Stimulated activated CD8-positive, alpha-beta memory T cell treated with anti-CD3 and anti-CD28 coated beads, Interleukin-15, amount 100 ng/mL, for 48 hours (primary cell): ENCODE results near the gene SLC7A10.
"Not testable (repeated sequence)": the region's sequence is repeated elsewhere in the genome, so short reads cannot be mapped to it uniquely, and the experiment has no call there.

ENCODE experiments used
- DNase-seq, 2 donors: peaks; one replicate each; pipeline ENCODE4 v3.0.0-alpha.2; 2020; ENCODE audit warnings: low read depth in 2 of 2

Gene SLC7A10

DNA sequence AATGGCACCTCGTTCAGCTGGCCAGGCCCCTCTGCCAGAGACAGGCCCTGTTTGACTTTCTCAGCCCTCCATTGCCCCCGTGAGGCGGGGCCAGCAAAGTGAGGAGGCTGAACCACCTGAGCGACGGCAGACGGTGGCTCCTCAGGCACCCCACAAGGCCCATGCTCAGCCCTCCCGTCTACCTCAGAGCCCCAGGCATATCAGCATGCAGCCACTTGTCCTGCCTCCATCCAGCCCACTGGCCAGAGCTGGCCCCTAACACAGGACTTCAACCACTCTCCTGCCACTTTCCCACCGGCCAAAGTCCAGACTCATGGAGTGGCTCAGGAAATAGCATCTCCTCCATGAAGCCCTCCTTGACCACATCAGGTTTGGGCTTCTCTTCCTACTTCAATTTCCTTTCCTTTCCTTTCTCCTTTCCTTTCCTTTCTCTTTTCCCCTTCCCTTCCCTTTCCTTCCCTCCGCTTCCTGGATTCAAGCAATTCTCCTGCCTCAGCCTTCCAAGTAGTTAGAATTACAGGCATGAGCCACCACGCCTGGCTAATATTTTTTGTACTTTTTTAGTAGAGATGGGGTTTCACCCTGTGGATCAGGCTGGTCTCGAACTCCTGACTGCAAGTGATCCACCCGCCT is 9.3 kb downstream of the SLC7A10 start:
- DNase-seq = no peak

DNA sequence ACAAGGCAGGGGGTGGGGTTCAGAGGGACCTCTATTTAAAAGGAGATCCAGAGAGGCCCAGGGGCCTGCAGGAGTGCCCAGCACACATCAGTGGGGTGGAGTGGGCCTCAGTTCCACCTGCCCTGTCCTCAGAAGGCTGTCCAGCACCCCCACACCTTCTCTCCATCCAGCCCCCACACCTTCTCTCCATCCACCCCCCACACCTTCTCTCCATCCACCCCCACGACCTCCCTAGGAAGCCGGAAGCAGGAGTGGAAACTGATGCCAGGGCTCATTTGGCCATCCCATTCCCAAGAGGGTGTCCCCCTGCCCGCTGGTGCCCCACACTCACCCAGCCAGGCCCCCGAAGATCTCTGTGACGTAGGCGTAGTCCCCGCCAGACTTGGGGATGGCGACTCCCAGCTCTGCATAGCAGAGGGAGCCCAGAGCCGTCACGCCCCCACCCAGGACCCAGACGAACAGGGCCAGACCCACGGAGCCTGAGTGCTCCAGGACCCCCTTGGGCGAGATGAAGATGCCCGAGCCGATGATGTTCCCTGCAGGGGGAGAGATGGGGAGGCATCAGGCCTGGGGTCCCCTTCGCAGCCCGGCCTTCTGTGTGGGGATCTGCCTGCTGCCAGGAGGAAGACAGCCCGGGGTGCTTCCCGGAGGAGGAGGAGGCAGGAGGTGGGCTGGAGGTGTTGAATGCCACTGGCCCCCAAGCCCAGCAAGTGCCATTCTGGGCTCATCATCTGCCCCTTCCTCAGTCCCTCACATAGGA is 10.0 kb downstream of the SLC7A10 start:
- no peak for DNase-seq

DNA sequence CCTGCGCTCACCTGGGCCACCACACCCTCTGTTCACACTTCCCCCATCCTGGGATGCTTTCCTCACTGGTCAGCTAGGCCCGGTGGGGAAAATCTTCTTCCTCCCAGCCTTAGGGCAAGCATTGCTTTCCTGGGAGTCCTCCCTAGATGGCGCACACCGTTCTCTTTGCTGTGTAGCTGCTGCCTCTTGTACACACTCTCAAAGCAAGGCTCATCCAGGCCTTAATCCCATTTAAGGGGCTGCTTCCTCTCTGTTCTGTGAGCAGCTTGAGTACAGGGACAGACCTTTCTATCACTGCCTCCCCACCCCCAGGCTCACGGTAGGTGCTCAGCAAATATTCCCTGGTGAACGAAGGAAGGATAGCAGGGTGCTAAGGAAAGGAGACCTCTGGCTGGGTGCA is 11.1 kb downstream of the SLC7A10 start:
- no peak for DNase-seq

DNA sequence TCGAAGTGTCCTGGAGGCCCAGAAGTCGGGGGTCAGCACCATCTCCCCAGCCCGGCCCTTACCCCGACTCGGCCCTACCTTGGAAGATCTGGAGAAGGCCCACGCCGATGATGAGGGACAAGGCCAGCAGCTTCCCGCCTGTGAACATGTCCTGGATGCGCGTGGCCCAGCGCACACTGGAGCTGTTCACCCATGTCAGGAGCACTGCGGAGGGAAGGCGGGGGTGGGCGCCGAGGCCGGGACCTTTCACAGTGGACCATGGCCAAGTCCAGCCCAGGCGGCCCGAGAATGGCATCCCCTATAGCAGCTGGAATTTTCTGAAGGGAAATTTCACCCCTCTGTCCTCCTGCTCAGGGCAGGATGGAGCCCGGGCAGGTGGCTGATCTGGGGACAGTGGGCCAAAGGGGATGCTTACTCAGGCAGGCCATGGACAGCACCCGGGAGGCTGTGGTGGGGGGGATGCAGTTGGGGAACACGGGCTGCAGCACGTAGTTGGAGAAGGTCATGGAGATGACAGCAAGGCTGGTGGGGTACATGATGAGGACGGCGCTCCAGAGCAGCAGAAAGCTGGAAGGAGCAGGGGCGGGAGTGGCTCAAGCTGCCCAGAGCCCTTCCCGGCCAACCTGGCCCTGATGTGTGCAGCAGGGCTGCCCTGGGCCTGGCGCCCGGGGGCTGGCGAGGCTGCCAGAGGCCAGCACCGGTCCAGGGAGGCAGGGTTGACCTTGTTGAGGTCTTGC is 13.0 kb downstream of the SLC7A10 start:
- DNase-seq = no peak

DNA sequence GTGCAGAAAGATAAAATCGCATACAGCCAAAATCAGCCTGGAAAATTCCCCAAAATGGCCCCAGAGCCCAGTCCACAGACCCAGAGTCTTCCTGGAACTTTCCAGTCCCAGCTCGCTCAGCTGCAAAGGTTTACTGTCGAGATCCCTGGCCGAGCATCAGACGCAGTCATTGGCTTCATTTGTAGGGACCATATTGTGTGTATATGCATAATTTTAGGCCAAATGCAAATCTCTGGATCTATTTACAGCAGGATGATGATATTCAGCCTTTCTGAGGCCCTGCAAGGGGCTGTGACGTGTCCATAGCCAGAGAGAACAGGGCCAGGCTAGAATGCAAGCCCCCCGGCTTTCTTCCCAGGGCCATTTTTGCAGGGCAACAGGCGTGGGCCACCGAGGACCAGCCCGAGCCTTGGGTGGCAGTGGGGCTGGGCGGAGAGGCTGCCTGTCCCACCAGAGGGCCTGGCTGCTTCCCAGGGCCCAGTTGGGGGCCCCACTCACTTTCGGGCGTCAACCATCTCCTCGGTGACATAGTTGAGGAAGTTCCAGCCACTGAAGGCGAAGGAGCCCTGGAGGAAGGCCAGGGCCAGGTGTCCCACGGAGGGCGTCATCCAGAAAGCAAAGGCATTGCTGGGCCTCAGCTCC is 13.7 kb downstream of the SLC7A10 start:
- DNase-seq = no peak

DNA sequence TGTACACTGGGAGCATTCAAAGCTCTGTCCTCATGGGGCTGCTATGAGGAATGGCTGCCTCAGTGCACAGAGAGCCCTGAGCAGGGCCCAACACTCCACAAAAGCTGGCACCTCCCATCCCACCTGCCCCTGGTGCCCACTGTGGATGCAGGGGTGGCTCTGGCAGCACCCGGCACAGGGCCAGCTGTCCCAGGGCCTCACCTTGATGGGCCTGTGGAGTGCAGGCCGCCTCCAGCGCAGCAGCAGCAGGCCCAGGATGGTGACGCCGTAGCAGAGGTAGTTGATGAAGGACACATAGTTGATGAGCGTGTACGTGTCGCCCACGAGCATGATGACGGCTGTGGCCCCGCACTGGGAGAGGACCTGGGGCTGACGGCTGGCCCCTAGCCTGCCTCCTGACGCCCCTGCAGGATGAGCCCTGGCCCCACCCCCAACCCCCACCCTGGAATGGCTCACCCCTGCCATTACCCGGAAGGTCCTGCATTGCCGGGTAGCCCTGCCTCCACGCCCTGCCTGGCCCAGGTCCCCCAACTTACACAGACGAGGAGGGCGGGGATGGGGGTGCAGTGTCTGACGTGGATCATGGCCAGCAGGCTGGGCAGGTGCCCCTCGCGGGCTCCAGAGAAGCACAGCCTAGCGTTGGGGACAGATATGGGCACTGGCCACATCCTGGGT is 15.2 kb downstream of the SLC7A10 start:
- DNase-seq = no peak

DNA sequence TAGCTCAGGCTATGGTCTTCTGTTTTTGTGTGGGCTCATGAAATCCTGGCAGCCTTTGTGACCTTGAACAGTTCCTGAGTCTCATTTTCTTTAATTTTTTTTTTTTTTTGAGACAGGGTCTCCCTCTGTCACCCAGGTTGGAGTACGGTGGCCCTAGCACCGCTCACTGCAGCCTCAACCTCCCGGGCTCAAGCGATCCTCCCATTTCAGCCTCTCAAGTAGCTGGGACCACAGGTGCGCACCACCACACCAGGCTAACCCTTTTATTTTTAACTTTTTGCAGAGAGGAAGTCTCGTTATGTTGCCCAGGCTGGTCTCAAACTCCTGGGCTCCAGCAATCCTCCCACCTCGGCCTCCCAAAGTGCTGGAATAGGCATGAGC is 15.8 kb downstream of the SLC7A10 start:
- DNase-seq = not testable (repeated sequence)

DNA sequence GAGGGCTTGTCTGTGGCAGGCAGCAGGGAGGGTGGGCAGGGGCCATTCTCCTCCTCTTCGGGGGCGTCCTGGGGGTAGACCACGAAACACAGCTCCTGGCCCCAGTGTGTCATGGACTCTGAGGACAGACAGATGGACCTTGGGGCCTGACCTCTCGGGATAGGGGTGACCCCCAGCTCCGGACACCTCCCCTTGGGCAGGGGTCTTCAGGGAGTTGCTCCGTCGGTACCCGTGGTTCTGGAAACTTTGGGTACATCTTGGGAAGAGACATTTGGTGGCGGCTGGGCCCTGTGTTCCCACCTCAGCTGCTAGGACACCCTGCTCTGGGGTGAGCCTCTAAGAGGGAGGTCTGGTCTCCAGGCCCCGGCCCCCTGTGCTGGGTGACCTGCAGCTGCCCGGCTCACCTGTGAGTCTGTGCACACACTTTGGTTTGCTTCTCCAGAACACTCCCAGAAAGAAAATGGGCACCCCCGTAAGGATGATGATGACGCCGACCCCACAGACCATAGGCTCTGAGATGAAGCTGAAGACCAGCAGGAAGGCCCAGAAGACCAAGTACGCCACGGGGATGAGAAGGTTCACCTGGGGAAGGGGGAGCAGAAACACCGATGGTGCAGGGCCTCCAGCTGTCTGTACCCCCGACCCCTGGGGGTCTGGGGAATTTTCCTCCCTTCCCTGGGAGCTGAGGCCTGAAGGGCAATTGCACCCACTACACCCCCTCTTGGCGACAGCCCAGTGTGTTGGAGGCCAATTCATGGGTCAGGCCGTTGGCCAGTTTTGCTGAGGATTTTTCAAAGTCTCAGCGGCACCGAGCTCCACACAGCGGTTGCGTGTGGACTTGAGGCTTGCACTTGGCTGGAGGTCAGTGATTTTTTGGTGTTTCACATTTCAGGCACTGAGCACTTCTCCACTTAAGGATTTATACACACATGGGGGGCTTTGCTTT is 16.5 kb downstream of the SLC7A10 start:
- no peak for DNase-seq

DNA sequence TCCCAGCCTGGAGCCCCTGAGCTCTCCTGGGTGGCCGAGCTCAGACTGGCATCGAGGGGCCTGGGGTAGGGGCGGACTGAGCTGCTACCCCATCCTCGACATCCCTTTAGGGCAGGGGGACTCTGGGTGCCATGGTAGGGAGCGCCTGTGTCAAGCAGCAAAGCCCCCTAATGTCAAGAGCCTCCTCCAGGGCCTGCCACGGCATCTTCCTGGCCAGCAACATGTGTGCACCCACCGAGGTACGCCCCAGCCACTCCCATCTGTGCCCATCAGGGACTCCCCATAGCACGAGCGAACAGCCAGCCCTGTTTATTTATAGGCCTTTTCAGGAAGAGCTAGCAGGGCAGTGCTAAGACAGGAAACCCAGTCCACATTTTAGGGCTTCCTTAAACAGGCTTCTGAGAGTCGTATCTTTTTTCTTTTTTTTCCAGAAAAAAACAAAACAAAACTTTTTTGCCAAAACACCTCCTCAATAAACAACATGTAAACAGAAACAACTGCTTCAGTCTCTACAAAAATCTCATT is 17.2 kb downstream of the SLC7A10 start:
- DNase-seq = no peak

DNA sequence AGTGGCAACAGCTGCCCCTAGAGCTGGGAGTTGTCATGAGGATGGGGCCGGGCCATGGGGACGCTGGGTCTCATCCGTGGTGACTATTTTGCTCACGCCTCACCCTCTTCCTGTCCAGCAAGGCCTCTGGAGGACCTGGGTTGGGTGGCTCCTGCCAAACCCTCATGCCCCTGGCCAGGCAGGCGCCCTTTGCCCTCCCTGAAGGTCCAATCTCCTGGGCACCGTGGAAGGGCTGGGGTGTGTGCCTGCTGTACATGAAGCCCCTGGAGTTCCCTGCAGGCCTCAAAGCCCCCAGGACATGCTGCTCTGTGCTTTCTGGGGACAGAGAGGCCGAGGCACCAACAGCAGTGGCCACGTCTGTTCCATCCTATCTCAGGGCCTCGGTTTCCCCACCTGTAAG is 17.7 kb downstream of the SLC7A10 start:
- DNase-seq = no peak

DNA sequence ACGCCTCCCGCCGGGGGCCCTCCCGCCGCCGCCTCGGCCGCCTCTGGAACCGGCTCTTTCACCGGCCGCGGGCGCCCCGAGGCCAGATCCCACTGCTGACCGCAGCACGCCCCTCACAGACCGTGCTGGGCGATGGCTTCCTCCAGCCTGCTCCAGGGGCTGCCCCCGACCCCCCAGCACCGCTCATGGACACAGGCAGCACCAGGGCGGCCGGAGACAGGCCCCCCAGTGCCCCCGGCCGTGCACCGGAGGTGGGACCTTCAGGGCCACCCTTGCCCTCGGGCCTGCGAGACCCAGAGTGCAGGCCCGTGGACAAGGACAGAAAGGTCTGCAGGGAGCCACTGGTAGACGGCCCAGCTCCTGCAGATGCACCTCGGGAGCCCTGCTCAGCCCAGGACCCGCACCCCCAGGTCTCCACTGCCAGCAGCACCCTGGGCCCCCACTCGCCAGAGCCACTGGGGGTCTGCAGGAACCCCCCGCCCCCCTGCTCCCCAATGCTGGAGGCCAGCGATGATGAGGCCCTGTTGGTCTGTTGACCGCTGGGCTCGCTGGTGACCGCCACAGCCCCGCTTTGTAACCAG is 18.5 kb downstream of the SLC7A10 start:
- DNase-seq = no peak

DNA sequence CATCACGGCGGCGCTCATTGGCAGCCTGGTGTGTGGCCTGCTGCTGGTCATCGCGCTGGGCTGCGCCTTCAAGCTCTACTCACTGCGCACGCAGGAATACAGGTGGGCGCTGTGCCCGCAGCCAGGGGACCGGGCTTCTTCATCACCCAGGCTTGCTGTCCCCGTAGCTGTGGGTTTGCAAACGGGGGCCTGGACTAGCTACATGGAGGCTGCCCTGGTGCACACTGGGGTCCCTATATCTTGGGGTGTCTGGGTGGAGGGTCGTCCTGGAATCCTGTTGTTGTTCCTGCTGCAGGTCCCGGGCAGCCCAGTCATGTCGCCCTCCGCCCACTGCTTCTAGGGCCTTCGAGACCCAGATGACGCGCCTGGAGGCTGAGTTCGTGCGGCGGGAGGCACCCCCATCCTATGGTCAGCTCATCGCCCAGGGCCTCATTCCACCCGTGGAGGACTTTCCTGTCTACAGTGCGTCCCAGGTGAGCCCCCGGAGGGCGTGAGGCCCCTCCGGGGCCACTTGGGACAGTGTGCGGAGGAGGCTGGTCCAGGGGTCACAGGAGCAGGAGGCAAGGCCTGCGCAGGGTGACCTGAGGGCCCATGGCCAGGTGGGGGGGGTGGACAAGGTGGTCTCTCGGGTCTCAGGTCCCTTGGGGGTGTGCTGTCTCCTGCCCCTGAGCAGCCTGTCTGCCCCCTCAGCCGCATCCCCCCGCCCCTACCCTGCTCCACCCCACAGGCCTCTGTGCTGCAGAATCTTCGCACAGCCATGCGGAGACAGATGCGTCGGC is 19.2 kb downstream of the SLC7A10 start:
- no peak for DNase-seq

DNA sequence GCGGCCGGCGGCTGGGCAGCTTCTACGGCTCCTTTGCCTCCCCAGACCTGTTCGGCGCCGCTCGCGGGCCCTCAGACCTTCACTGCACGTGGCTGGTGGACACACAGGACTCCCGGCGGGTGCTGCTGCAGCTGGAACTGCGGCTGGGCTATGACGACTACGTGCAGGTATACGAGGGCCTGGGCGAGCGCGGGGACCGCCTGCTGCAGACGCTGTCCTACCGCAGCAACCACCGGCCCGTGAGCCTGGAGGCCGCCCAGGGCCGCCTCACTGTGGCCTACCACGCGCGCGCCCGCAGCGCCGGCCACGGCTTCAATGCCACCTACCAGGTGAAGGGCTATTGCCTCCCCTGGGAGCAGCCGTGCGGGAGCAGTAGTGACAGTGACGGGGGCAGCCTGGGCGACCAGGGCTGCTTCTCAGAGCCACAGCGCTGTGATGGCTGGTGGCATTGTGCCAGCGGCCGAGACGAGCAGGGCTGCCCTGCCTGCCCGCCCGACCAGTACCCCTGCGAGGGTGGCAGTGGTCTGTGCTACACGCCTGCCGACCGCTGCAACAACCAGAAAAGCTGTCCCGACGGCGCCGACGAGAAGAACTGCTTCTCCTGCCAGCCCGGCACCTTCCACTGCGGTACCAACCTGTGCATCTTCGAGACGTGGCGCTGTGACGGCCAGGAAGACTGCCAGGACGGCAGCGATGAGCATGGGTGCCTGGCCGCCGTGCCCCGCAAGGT is 20.0 kb downstream of the SLC7A10 start:
- DNase-seq = no peak

DNA sequence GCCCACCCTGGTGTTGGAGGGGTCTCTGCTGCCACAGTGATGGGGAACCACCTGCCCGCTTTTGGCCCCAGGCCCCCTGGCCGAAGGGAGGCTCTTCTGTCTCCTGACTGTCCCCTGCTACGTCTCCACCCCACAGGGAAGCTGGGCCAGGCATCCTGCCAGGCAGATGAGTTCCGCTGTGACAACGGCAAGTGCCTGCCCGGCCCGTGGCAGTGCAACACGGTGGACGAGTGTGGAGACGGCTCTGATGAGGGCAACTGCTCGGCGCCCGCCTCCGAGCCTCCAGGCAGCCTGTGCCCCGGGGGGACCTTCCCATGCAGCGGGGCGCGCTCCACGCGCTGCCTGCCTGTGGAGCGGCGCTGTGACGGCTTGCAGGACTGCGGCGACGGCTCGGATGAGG is 20.5 kb downstream of the SLC7A10 start:
- no peak for DNase-seq

DNA sequence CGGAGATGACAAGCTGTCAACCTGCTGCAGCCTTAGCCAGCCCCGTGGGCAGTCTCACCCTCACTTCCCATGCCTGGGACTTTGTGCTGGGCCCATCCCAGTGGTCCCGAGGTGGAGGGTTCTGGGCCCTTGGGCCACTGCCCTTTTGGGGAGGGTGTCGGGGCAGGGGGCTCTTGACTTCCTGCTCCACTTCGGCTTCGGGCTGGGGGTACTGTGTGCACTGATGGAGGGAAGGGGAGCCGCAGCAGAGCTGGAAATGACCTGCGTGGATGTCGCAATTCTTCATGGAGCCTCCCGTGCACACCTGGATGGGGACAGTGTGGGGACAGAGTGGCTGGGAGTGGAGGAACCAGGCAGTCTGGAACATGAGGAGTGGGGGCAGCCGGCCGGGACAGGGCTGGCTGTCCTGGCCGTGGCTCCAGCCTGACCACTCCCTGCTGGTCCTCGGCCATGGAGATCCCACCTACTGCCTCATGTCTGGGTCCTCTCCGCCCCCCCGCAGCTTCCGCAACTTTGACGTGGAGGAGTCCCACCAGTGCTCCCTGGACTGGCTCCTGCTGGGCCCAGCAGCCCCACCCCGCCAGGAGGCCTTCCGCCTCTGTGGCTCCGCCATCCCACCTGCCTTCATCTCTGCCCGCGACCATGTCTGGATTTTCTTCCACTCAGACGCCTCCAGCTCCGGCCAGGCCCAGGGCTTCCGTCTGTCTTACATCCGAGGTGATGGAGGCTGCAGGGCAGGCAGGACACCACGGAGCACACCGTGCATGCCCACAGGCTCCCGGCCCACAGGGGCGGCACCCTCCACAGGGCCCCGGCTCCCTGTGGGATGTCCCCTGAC is 21.3 kb downstream of the SLC7A10 start:
- DNase-seq = no peak

DNA sequence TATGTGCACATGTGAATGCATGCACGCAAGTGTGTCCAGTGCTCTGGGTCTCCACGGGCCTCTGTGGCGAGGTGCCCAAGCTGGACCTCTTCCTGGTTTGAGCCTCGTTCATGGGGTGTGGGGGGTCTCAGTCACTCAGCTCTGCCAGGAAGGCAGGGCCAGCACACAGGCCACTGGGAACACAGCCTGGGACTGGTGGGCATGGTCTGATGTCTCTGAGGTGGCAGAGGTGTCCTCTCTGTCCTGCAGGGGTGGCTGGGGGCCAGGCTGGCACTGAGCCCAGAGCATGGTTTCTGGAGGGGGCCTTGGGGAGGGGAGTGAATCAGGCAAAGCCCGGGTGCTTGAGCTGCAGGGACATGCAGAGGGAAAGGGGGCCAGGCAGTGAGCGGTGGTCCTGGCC is 22.1 kb downstream of the SLC7A10 start:
- DNase-seq = no peak

DNA sequence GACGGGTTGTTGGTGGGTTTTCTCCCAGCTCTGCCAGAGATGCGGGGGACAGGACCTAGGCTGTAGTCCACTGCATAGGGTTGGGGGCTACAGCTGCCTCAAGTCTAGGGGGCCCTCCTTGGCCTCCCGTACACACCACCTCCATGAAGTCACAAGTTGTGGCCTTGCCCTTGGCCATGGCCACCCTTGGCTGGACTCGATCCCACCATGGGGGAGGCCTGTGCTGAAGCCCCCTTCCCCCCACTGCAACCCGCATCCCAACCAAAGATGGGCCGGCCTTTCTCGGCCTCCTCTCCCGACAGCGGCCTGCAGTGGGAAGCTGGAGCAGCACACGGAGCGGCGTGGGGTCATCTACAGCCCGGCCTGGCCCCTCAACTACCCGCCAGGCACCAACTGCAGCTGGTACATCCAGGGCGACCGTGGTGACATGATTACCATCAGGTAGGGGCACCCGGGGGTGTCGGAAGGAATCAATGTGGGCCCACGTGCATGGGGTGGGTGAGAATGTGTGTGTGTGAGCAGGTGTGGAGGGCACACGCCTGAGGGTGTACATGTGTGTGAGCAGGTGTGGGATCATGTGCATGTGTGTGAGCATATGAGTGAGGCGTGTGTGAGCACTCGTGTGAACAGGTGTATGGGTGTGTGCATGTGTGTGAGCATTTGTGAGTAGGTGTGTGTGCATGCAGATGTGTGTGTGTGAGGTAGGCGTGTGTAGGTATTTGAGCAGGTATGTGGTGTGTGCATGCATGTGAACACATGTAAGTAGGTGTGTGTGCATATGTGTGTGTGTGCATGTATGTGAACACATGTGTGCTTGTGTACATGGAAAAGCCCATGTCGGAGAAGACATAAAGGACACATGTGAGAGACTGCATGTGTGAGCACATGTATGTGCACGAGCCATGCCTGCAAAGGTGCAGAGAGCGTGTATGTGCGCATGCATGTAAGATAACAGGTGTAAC is 22.8 kb downstream of the SLC7A10 start:
- DNase-seq = no peak
